ENCODE data around the gene C15orf39. TPM values are rescaled to one million over a fixed set of nuclear protein-coding genes. Genes with fewer than 3 reads are reported as not detected.
"Not testable (repeated sequence)": the region's sequence is repeated elsewhere in the genome, so short reads cannot be mapped to it uniquely, and the experiment has no call there.

C15orf39 gene
- total and polyA plus RNA-seq, 2 experiments from 2014 or later: 5.1 to 12.5 TPM

- no peaks in the 10 kb centered on the region for H3K4me1 ChIP-seq (ENCODE audit: insufficient read depth)
- H3K4me3 ChIP-seq: no peak overlapping the region
- no peaks in the 10 kb centered on the region for H3K27me3 ChIP-seq (replicated peaks; ENCODE audit: insufficient read depth)
- H3K27ac ChIP-seq: no peak overlapping the region
- no peak overlapping the region for H2AFZ ChIP-seq
- peaks cover 35% of the 10 kb centered on the region for H3K79me2 ChIP-seq (ENCODE audit: insufficient read depth)
- 64 to 69% methylated on average over 11 of the region's 13 CpGs for WGBS, 2 experiments (ENCODE audit: low coverage in 1 of 2, low lambda C conversion rate in 2 of 2, missing lambda C conversion rate in 2 of 2)
- no peak overlapping the region for H3K4me2 ChIP-seq (ENCODE audit: unreplicated experiment)
- H3K9ac ChIP-seq: no peak overlapping the region
- H3K36me3 ChIP-seq (ENCODE audit: low read depth): no peaks in the 10 kb centered on the region
- H3K9me2 ChIP-seq (ENCODE audit: insufficient read depth): no peaks in the 10 kb centered on the region
- peaks cover 1% of the 10 kb centered on the region; the same call in 1 of the 2 replicates for H4K20me1 ChIP-seq (ENCODE audit: insufficient read depth)
- no peak for TF ChIP-seq EZH2phosphoT487 (IDR thresholded peaks at IDR 0.05; ENCODE audit: insufficient read depth, low read depth)
- no peak for TF ChIP-seq EZH2 (IDR thresholded peaks at IDR 0.05; ENCODE audit: insufficient read depth, poor library complexity, severe bottlenecking)
- no peak for DNase-seq
- H3K9me3 ChIP-seq (ENCODE audit: low read depth): no peaks in the 10 kb centered on the region
- no peaks in the 10 kb centered on the region for H3F3A ChIP-seq (ENCODE audit: insufficient read depth)
- in situ Hi-C loops (cut with MboI): no loop called here
Observed at GRCh38 chr15:75214293-75215096, 12.8 kb downstream of the C15orf39 start.

DNA sequence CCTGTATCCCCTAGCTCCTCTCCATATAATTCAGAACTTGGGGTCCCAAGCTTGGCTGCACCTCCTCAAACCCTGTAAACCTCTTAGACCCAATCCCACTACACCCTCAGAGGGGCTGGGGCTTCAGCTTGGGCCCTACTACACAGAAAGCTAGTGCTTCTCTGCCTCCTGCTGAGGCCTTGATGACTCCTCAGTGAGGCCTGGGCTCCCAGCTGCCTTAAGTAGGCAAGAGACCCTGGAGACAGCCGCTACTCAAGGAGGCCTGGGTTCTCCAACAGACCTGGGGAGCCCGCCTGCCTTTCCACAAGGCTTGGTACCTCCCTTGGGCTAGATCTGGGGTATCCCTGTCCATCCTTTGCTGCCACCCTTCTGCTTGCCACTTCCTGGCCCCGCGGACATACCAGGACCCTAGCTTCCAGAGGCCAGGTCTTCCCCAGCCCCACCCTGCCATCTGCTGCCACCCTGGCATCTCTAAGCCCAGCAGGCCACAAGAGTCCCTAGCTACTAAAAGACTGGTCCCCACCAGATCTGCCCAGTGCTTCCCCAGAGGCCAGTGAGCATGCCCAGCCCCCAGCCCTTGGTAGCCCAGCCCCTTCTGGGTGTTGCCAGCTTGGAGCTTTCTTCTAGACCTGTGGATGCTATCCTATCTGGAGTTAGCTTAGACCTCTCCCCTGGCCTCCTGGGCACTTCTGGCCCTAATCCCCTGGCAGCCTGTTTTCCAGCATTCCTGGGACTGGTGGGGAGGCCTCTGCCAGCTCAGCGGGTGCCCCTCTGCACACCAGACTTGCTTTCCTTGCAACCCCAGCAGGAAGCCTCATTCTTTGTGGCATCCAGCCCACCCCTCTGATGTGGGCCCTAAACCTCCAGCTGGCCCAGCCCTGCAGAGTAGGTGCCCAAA lies 13.7 kb downstream of the C15orf39 start:
- H2AFZ ChIP-seq: no peak overlapping the region
- no peaks in the 10 kb centered on the region for H3K4me1 ChIP-seq (ENCODE audit: insufficient read depth)
- in situ Hi-C loops (cut with MboI): no loop called here
- no peaks in the 10 kb centered on the region for H3K9me3 ChIP-seq (ENCODE audit: low read depth)
- no peak overlapping the region for H3K27ac ChIP-seq
- H3K9me2 ChIP-seq (ENCODE audit: insufficient read depth): no peaks in the 10 kb centered on the region
- no peak for DNase-seq
- WGBS, 2 experiments (ENCODE audit: low coverage in 1 of 2, low lambda C conversion rate in 2 of 2, missing lambda C conversion rate in 2 of 2): 81 to 87% methylated on average over 5 of the region's 5 CpGs
- no peak for TF ChIP-seq EZH2 (IDR thresholded peaks at IDR 0.05; ENCODE audit: insufficient read depth, poor library complexity, severe bottlenecking)
- H3F3A ChIP-seq (ENCODE audit: insufficient read depth): no peaks in the 10 kb centered on the region
- no peak overlapping the region for H3K9ac ChIP-seq
- H4K20me1 ChIP-seq (ENCODE audit: insufficient read depth): no peaks in the 10 kb centered on the region; the same call in 1 of the 2 replicates
- H3K36me3 ChIP-seq (ENCODE audit: low read depth): no peaks in the 10 kb centered on the region
- H3K79me2 ChIP-seq (ENCODE audit: insufficient read depth): peaks cover 26% of the 10 kb centered on the region
- H3K4me2 ChIP-seq (ENCODE audit: unreplicated experiment): no peak overlapping the region
- H3K4me3 ChIP-seq: no peak overlapping the region
- H3K27me3 ChIP-seq (replicated peaks; ENCODE audit: insufficient read depth): no peaks in the 10 kb centered on the region

- no peak overlapping the region for H3K4me3 ChIP-seq
- TF ChIP-seq EZH2 (IDR thresholded peaks at IDR 0.05; ENCODE audit: insufficient read depth, poor library complexity, severe bottlenecking) (no peak), EZH2phosphoT487 (IDR thresholded peaks at IDR 0.05; ENCODE audit: insufficient read depth, low read depth) (no peak)
- no peak for DNase-seq
- H3K9ac ChIP-seq: no peak overlapping the region
- no peak overlapping the region for H3K27ac ChIP-seq
- no peaks in the 10 kb centered on the region for H3K4me1 ChIP-seq (ENCODE audit: insufficient read depth)
- H3K27me3 ChIP-seq (replicated peaks; ENCODE audit: insufficient read depth): no peaks in the 10 kb centered on the region
- no peak overlapping the region for H2AFZ ChIP-seq
- 77 to 81% methylated on average over 5 to 6 of the region's 6 CpGs for WGBS, 2 experiments (ENCODE audit: low coverage in 1 of 2, low lambda C conversion rate in 2 of 2, missing lambda C conversion rate in 2 of 2)
- in situ Hi-C loops (cut with MboI): no loop called here
- H3K9me3 ChIP-seq (ENCODE audit: low read depth): no peaks in the 10 kb centered on the region
- no peaks in the 10 kb centered on the region for H4K20me1 ChIP-seq (ENCODE audit: insufficient read depth)
- peaks cover 10% of the 10 kb centered on the region for H3K79me2 ChIP-seq (ENCODE audit: insufficient read depth)
- no peak overlapping the region for H3K4me2 ChIP-seq (ENCODE audit: unreplicated experiment)
- no peaks in the 10 kb centered on the region for H3K9me2 ChIP-seq (ENCODE audit: insufficient read depth)
- no peaks in the 10 kb centered on the region for H3K36me3 ChIP-seq (ENCODE audit: low read depth)
- no peaks in the 10 kb centered on the region for H3F3A ChIP-seq (ENCODE audit: insufficient read depth)
Observed at GRCh38 chr15:75217012-75217411, 15.3 kb downstream of the C15orf39 start.

DNA sequence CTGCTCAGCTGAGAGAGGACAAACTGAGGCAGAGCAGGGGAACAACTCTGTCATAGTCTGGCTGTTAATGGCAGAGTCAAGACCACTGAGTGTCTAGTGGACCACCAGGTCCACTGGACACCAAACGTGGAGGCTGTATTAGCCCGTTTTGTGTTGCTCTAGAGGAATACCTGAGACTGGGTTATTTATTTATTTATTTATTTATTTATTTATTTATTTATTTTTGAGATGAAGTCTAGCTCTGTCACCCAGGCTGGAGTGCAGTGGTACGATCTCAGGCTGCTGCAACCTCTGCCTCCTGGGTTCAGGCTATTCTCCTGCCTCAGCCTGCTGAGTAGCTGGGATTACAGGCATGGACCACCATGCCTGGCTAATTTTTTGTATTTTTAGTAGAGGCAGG lies 15.9 kb downstream of the C15orf39 start:
- H3K9ac ChIP-seq; H3K27ac ChIP-seq; H3K79me2 ChIP-seq (ENCODE audit: insufficient read depth); H3K4me3 ChIP-seq; H3K9me3 ChIP-seq (ENCODE audit: low read depth); in situ Hi-C loops (cut with MboI); H3K9me2 ChIP-seq (ENCODE audit: insufficient read depth); H4K20me1 ChIP-seq (ENCODE audit: insufficient read depth); H3K36me3 ChIP-seq (ENCODE audit: low read depth); H3K27me3 ChIP-seq (replicated peaks; ENCODE audit: insufficient read depth); H3K4me1 ChIP-seq (ENCODE audit: insufficient read depth); DNase-seq; H3F3A ChIP-seq (ENCODE audit: insufficient read depth); H2AFZ ChIP-seq; H3K4me2 ChIP-seq (ENCODE audit: unreplicated experiment): not testable (repeated sequence)
- WGBS, 2 experiments (ENCODE audit: low coverage in 1 of 2, low lambda C conversion rate in 2 of 2, missing lambda C conversion rate in 2 of 2): 47 to 60% methylated on average over 3 of the region's 3 CpGs

DNA sequence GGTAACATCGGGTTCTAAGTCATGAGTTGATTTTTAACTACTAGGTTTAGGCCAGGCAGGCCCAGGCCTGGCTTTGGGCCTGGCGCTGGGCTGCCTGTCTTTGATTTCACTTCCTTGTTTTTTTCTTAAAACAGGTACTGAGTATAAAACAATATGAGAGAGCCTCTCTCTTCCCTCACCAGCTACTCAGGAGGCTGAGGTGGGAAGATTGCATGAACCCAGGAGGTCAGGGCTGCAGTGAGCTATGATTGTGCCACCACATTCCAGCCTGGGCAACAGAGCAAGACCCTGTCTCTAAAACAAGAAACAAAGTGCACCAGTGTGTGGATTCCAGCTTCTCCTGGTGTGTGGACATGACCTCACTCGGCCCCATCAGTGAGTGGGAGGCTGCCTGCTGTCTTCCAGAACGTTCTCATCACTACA lies 17.8 kb downstream of the C15orf39 start:
- H3K9ac ChIP-seq; in situ Hi-C loops (cut with MboI); H3K4me1 ChIP-seq (ENCODE audit: insufficient read depth); DNase-seq; H3F3A ChIP-seq (ENCODE audit: insufficient read depth); H2AFZ ChIP-seq; H3K27ac ChIP-seq; H3K9me3 ChIP-seq (ENCODE audit: low read depth); H3K4me2 ChIP-seq (ENCODE audit: unreplicated experiment); H3K9me2 ChIP-seq (ENCODE audit: insufficient read depth); H4K20me1 ChIP-seq (ENCODE audit: insufficient read depth); H3K27me3 ChIP-seq (replicated peaks; ENCODE audit: insufficient read depth); H3K36me3 ChIP-seq (ENCODE audit: low read depth); H3K4me3 ChIP-seq; H3K79me2 ChIP-seq (ENCODE audit: insufficient read depth): not testable (repeated sequence)
- WGBS, 2 experiments (ENCODE audit: low coverage in 1 of 2, low lambda C conversion rate in 2 of 2, missing lambda C conversion rate in 2 of 2): 74 to 88% methylated on average over 4 of the region's 4 CpGs

Data from GM23248 (cell line).